Spinal cord (tissue), 10 donors: ENCODE results near the gene CHD2. TPM values are rescaled to one million over a fixed set of nuclear protein-coding genes. Genes with fewer than 3 reads are reported as not detected.

Source experiments
- DNase-seq, 6 donors: peaks; one replicate each; pipeline versions ENCODE4 v3.0.0 to v3.0.0-alpha.2; 2013 to 2015; ENCODE audit warnings: low spot score in 6 of 6, low read depth in 4 of 6
- H3K27ac ChIP-seq: one replicate; pipeline ENCODE4 v1.5.1; 2013; ENCODE audit warnings: low read depth, low read length, control low read depth
- H3K27me3 ChIP-seq: one replicate; pipeline ENCODE4 v1.6.1; 2013; ENCODE audit warnings: low read length; ENCODE audit not compliant: control insufficient read depth, insufficient read depth
- H3K36me3 ChIP-seq: one replicate; pipeline ENCODE4 v1.6.1; 2013; ENCODE audit warnings: low read length; ENCODE audit not compliant: control insufficient read depth, insufficient read depth
- H3K4me1 ChIP-seq: one replicate; pipeline ENCODE4 v1.6.1; 2013; ENCODE audit warnings: low read length; ENCODE audit not compliant: control insufficient read depth, insufficient read depth
- H3K4me3 ChIP-seq: one replicate; pipeline ENCODE4 v1.5.1; 2013; ENCODE audit warnings: low read depth, low read length, control low read depth
- H3K9me3 ChIP-seq: one replicate; pipeline ENCODE4 v1.6.1; 2013; ENCODE audit warnings: low read length; ENCODE audit not compliant: control insufficient read depth, insufficient read depth
- WGBS: methylation state at CpG from one replicate; pipeline ENCODE4 v1.1.5; 2013; ENCODE audit warnings: missing lambda C conversion rate; ENCODE audit not compliant: insufficient coverage; 5-methylcytosine and 5-hydroxymethylcytosine counted together
- polyA plus RNA-seq, 2 donors: library from polyadenylated mRNA; unstranded; fragments of 120-200 nt; gene quantifications; one replicate each; pipeline ENCODE4 v1.2.1, GENCODE V29; 2013; ENCODE audit not compliant: insufficient read length in 2 of 2
- total RNA-seq, 2 donors: library from RNA; depleted of rRNA in 1 of 2; stranded (reverse); fragments of 120-200 nt in 1 of 2; fragments of >200 nt in 1 of 2; gene quantifications; one replicate each; pipeline versions ENCODE4 v1.2.3 to v1.2.4, GENCODE V29; 2013 to 2014
- donor health status: healthy.

Gene CHD2
- total and polyA plus RNA-seq, 4 donors = 102 to 174 (median 105) TPM

DNA sequence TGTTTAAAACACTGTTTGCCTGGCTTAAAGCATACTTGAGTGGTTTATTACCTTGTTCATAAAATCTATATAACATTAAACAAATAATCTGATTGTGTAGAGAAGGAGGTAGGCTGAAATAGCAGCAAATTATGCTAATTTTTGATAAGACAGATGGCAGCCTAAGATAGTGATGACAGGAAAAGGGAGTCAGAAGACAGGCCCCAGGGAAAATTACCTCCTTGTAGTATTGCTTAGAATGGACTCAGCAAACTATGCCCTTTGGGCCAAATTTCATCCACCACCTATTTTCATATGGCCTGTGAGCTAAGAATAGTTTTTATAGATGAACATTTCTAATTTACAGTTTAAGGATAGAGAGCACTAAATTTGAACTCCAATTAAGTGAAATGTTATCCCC, 37.8 kb downstream of the CHD2 start:
- Histone ChIP-seq H3K9me3 (no peaks in the 10 kb centered on the region), H3K27ac (no peak overlapping the region), H3K4me1 (no peaks in the 10 kb centered on the region), H3K36me3 (peaks cover 14% of the 10 kb centered on the region), H3K4me3 (no peak overlapping the region), H3K27me3 (no peaks in the 10 kb centered on the region)
- no peak for DNase-seq

DNA sequence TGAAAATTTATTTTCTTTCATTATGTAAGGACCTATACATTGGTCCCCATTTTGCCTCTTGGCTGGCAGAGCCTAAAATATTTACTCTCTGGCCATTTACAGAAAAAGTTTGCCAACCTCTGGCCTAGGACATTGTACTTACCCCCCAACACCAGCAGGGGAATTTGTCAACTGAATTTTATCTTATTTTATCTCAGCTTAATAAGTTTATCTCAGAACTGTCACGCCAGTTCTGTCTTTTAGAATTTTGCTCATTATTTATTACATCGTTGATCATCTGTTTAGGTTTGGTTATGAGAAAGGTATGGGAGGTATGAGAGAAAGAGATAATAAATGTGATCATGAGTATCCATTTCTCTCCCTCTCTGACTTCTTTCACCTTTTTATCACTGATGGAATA, 38.3 kb downstream of the CHD2 start:
- Histone ChIP-seq H3K36me3 (peaks cover 12% of the 10 kb centered on the region), H3K27ac (no peak overlapping the region)

DNA sequence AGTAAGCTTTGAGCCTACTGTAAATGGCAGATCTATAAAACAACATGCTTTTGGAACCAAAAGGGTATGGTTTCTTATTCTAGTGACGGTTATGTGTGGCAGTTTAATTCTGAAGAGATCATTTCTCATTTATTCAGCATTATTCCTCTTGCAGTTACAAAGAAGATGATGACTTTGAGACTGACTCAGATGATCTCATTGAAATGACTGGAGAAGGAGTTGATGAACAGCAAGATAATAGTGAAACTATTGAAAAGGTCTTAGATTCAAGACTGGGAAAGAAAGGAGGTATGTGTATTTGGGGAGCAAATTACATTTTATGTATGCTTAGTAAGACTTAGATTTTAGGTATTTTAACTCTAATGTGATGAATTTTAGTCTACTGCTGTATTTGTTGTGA, 41.5 kb downstream of the CHD2 start:
- no peaks in the 10 kb centered on the region for H3K4me1 ChIP-seq
- H3K27me3 ChIP-seq = no peaks in the 10 kb centered on the region
- no CpG with 5 or more reads among the region's 1 CpG for WGBS
- peaks cover 19% of the 10 kb centered on the region for H3K36me3 ChIP-seq
- no peak overlapping the region for H3K27ac ChIP-seq
- no peak overlapping the region for H3K4me3 ChIP-seq
- no peak for DNase-seq
- H3K9me3 ChIP-seq = no peaks in the 10 kb centered on the region

More for the DNA sequence above, 38.3 kb downstream of the CHD2 start:
- H3K27me3 ChIP-seq = no peaks in the 10 kb centered on the region
- no CpG with 5 or more reads among the region's 2 CpGs for WGBS
- DNase-seq = no peak
- H3K4me3 ChIP-seq = no peak overlapping the region
- H3K4me1 ChIP-seq = no peaks in the 10 kb centered on the region
- H3K9me3 ChIP-seq = no peaks in the 10 kb centered on the region

- H3K4me1 ChIP-seq = no peaks in the 10 kb centered on the region
- WGBS = 100% methylated on average over 1 of the region's 3 CpGs
- no peaks in the 10 kb centered on the region for H3K9me3 ChIP-seq
- no peak overlapping the region for H3K4me3 ChIP-seq
- no peak for DNase-seq
- peaks cover 28% of the 10 kb centered on the region for H3K36me3 ChIP-seq
- H3K27ac ChIP-seq = no peak overlapping the region
- no peaks in the 10 kb centered on the region for H3K27me3 ChIP-seq
These were observed 42.6 kb downstream of the CHD2 start for GRCh38 chr15:92942706-92943105.

GRCh38 chr15:92943581-92943980, 43.5 kb downstream of the CHD2 start:
- Histone ChIP-seq H3K27ac (no peak overlapping the region), H3K36me3 (peaks cover 32% of the 10 kb centered on the region), H3K27me3 (no peaks in the 10 kb centered on the region), H3K4me1 (no peaks in the 10 kb centered on the region), H3K4me3 (no peak overlapping the region), H3K9me3 (no peaks in the 10 kb centered on the region)
- 100% methylated on average over 1 of the region's 1 CpG for WGBS
- no peak for DNase-seq

DNA sequence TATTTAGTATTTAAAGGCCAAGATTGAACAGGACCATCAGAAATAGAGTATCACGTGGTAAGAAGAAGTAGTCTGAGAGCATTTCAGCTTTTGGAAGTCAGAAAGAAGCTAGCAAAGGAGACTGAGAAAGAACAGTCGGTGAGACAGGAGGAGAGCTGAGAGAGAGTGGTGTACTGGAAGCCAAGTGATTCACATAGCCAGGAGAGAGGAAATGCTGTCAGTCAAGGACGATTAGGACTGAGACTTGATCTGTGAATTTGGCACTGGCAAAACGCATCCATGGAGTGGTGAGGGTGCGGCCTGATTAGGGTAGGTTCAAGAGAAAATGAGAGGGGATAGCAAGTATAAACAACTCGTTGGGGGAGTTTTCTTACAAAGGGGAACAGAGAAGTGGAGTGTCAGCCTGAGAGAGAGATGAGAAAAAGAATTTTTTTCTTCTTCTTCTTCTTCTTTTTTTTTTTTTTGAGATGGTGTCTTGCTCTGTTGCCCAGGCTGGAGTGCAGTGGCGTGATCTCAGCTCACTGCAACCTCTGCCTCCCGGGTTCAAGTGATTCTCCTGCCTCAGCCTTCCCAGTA, 44.9 kb downstream of the CHD2 start:
- no peak overlapping the region for H3K27ac ChIP-seq
- no peak for DNase-seq
- 93% methylated on average over 6 of the region's 8 CpGs for WGBS
- no peaks in the 10 kb centered on the region for H3K27me3 ChIP-seq
- no peak overlapping the region for H3K4me3 ChIP-seq
- H3K9me3 ChIP-seq = peaks cover 2% of the 10 kb centered on the region
- no peaks in the 10 kb centered on the region for H3K4me1 ChIP-seq
- peaks cover 38% of the 10 kb centered on the region for H3K36me3 ChIP-seq

DNA sequence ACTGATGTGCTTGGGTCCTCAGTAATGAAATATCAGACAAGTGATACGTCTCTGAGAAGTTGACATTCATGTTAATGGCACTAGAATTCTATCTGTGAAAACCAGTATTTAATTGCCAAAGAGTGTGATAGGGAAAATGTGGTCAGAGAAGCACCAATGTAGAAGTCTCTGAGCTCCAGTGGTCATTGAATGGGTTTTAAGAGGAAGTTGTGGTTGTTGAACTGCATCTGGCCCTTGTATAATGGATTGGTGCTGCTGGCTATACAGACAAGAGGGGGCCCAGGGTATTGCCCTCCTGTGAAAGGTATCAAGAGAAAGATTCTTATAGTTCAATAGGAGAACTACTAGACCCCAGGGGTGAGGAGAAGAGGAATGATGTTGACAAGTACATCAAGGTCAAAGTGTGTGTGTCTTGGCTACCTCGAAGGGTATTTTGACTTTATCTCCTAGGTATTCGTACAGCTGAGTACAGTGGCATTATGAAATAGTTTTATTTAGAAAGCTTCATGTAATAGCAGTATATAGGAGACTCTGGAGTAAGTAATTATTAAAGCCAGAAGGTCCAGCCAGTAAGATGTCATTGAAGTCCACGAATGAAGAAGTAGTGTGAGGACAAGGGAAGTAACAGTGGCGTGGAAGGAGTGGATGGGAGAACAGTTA, 47.1 kb downstream of the CHD2 start:
- Histone ChIP-seq H3K4me3 (no peak overlapping the region), H3K9me3 (peaks cover 2% of the 10 kb centered on the region), H3K4me1 (no peaks in the 10 kb centered on the region), H3K27me3 (no peaks in the 10 kb centered on the region), H3K36me3 (peaks cover 43% of the 10 kb centered on the region), H3K27ac (no peak overlapping the region)
- 100% methylated on average over 5 of the region's 5 CpGs for WGBS
- DNase-seq = no peak

DNA sequence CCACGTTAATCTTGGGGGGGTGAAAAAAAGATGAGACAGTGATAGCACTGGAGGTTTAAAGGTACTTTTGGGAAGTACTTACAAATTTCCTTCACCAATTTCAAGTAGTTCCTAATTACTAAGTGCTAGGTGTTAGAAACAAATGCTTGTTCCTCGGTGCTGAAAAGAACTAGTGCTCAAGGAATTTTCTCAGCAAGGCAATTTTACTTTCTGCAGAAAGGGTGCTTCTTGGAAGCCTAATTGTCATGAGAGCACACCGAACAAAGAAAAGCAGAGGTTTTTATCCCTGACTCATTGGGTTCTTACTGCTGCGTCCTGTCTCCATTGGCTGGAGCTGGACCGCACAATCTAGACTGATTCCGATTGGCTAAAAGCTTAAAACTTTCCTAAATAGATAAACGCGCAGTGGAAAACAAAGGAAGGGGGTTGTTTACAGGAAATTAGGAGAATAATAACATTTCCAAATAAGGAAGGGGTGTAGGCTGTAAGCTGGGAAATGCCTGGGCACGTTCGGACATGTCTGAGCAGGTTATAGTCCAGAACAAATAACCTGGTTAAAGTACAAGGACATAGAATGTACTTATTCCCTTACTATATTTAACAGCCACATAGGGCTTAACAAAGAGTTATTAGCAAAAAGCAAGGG, 49.6 kb downstream of the CHD2 start:
- no peak overlapping the region for H3K27ac ChIP-seq
- H3K36me3 ChIP-seq = peaks cover 42% of the 10 kb centered on the region
- H3K4me1 ChIP-seq = no peaks in the 10 kb centered on the region
- DNase-seq = no peak
- WGBS = 100% methylated on average over 1 of the region's 10 CpGs
- H3K27me3 ChIP-seq = no peaks in the 10 kb centered on the region
- peaks cover 2% of the 10 kb centered on the region for H3K9me3 ChIP-seq
- no peak overlapping the region for H3K4me3 ChIP-seq

- no peaks in the 10 kb centered on the region for H3K27me3 ChIP-seq
- no CpG with 5 or more reads among the region's 2 CpGs for WGBS
- H3K4me1 ChIP-seq = no peaks in the 10 kb centered on the region
- peaks cover 29% of the 10 kb centered on the region for H3K36me3 ChIP-seq
- no peak for DNase-seq
- H3K27ac ChIP-seq = no peak overlapping the region
- no peak overlapping the region for H3K4me3 ChIP-seq
- H3K9me3 ChIP-seq = peaks cover 2% of the 10 kb centered on the region
These were observed 51.8 kb downstream of the CHD2 start for GRCh38 chr15:92951800-92952457.
